HT-29 (cell line): ENCODE measurements around the gene SRSF10. TPM values are rescaled to one million over a fixed set of nuclear protein-coding genes. Genes with fewer than 3 reads are reported as not detected.

Source experiments
- small RNA-seq: library from RNA; depleted of rRNA; stranded (forward); fragments of <200 nt; gene quantifications from one replicate; pipeline ENCODE3, GENCODE V24; 2014
- total RNA-seq: library from RNA; depleted of rRNA; stranded (reverse); fragments of >200 nt; shearing (Covaris generic); gene quantifications from 2 replicates; pipeline ENCODE4 v1.2.3, GENCODE V29; 2014; rRNA removed

SRSF10 gene
- total RNA-seq, 1 experiment from 2014 or later = 147 TPM

Small RNA genes within 50 kb of the gene (small RNA-seq; reads per million reads assigned to genes)
- gene MIR378F = not detected

Other genes with a start within 250 kb of the SRSF10 start
- 32.9 and 36.8 TPM in 2 replicates for gene ELOA, start 236.9 kb downstream of the SRSF10 start, total RNA-seq
- 103 TPM in 2 replicates for gene PITHD1, start 201.9 kb downstream of the SRSF10 start, total RNA-seq
- gene LYPLA2, start 189.2 kb downstream of the SRSF10 start, total RNA-seq = 299 and 311 TPM in 2 replicates
- 252 and 273 TPM in 2 replicates for gene GALE, start 179.6 kb downstream of the SRSF10 start, total RNA-seq
- gene HMGCL, start 154.9 kb downstream of the SRSF10 start, total RNA-seq = 37.4 and 38.2 TPM in 2 replicates
- 39.2 and 42.7 TPM in 2 replicates for gene FUCA1, start 112.0 kb downstream of the SRSF10 start, total RNA-seq
- not detected in 2 replicates for gene CNR2, start 67.0 kb downstream of the SRSF10 start, total RNA-seq
- gene PNRC2, start 20.5 kb downstream of the SRSF10 start, total RNA-seq = 56.4 and 74.5 TPM in 2 replicates
- 19.8 and 20.7 TPM in 2 replicates for gene MYOM3, start 131.8 kb upstream of the SRSF10 start, total RNA-seq
- gene IL22RA1, start 162.8 kb upstream of the SRSF10 start, total RNA-seq = 21.7 and 32.8 TPM in 2 replicates
- gene IFNLR1, start 207.0 kb upstream of the SRSF10 start, total RNA-seq = 3.3 and 3.5 TPM in 2 replicates